NK-92 treated with Interleukin-12 subunit alpha and Interleukin-12 subunit beta, amount 100 ng/mL, for 24 hours (cell line): ENCODE measurements around the gene PKNOX2.

Source experiments
- DNase-seq: peaks from one replicate; lab custom pipeline; 2025; lab: John Stamatoyannopoulos, UW

PKNOX2 gene

DNA sequence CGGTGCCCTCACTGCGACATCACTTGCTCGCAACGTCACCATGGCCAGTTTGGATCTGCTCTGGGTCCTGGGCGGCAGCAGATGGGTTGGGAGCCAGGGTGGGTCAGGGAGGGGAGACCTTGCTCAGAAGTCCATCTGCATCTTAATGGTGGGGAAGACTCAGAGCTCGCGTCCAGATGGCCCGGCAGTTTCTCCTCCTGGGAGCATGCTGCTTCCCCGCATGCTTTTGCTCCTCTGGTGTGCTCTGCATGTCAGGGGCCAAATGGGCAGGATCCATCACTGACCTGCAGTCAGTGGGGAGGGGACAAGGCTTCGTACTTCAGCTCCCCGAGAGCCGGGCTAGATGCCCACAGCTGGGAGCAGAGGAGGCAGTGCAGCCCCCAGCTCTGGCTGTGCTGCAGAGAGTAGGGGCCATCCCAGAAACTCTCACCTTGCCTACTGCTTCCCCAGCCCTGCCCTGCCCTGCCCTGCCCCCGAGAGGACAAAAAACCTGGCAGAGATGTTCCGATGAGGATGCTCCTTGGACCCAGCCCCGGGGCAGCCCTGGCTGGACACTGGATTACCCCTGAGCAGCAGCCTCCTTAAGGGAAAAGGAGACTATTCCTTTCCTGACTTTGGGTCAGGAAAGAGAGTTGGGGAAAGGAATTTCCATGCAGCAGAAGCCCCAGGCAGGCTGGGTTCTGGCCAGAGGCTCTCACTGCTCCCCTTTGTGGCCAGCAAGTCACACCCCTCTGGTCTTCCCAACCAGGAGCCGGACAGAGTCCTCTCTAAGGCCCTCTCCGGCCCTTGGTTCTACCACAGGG, 149.9 kb downstream of the PKNOX2 start:
- no peak for DNase-seq

DNA sequence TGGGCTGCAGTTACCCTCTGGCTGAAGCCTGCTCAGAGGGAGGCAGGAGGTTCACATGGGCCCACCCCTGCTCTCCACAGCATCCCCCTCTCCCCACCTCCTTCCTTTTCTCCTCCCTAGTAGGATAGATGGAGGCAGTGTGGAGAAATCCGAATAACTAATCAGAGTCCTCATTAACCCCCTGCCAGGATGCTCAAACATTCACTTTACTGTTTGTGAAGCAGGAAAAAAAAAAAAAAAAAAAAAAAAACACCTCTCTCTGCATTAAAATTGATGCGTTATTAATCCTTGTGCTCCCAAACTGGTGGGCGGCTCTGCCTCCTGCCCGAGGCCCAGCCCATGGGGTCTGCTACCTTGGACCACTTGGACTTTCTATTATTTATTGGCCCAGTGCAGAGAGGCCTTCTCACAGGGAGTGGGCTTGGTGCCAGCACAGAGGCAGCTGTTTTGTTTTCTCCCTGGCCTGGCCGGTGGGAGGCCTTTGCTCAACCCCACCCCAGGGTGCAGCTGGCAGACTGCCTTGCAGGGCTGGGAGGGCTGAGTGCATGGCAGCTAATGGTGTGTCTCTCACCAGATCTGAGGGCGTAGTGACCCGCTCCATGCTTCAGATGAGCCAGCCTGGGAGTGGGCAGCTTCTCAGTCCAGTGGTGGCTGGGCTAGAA, 150.7 kb downstream of the PKNOX2 start:
- no peak for DNase-seq

DNA sequence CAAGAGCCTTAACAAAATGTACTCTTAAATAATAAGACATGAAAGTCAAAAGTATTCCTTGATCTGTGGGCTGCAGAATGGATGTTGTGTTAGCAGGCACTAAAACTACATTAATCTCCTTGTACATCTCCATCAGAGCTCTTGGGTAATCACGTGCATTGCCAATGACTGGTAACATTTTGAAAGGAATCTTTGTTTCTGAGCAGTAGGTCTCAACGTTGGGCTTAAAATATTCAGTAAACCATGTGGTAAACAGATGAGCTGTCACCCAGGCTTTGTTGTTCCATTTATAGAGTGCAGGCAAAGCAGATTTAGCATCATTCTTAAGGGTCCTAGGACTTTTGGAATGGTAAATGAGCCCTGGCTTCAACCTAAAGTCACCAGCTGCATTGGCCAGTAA, 152.9 kb downstream of the PKNOX2 start:
- no peak for DNase-seq

DNA sequence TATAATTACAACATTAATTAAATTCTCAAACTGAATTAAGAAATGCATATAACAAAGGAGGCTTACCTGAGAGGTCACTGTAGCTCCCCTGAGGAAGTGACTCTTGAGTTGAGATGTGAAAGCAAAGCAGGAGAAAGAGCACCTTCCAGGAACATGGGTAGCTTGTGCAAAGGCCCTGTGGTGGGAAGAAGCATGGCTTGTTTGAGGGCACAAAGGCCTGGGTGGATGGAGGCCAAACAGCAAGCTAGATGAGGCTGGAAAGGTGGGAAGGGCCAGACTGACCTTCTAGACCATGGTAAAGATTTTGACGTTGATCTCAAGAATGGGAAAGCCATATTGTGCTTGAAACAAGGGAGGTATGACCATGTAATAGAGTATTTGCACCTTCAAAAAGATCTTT, 155.1 kb downstream of the PKNOX2 start:
- no peak for DNase-seq

DNA sequence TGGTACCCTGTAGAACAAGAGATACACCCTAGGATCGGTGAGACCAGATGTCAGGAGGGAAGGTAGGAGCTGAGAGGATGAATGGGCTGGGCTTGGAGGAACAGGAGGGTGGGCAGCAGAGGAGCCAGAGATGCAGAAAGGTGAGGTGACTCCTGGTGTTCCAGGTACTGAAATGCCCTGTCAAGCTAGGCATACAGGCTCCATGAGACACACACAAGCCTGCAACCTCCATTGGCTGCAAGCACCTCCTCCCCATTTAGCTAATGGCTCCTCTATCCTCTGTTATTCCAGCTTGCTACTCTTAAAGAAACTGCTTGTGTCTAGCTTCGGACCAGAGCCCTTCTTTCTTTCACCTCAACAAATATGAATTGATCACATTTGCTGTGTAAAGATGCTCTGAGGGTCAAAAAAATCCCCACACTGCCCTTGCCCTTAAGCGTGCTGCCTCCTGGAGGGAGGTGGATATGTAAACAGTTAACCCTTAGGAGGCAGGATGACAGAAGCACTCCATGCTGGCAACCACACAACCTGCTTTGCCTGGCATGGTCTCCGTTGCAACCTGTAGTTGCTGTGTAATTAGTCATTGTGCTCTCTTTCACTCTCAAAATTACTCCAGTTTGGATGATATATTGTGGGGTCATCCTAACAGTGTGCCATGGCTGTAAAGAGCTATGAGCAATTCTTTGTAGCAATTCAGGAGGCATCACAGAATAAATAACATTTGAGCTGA, 156.0 kb downstream of the PKNOX2 start:
- no peak for DNase-seq

DNA sequence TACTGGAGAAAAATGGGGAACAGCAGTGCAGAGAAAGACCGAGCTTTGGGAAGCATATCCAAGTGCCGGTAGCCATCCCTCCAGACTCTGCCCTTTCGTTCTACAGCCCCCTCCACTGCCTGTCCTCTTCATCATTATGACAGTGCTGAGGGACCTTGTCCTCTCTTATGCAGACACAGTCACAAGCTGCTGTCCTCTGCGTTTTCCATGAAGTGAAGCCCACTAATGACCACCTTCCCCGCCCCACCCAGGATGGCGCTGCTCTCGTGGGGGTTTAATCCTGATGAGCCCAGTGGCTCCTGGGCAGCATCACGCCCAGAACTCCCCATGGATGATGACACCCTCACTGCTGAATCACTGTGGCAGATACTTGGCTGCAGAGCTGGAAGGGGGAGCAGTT, 157.7 kb downstream of the PKNOX2 start:
- DNase-seq: no peak

DNA sequence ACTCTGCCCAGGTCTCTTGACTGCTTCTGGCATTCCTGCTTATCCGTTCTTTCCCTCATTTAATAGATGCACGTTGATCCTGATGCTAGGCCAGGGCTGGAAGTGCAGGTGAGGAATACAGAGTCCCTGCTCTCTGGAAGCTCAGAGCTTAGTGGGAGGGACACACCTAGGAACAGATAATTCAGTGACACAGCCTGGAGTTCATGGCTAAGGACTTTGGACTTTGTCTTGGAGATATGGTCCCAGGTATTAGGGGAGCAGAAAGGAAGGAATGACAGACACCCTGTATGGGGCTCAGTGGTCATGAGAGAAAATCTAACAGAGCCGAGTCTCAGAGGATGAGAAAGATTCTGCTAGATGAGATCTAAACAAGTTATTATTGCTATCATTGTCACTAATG, 160.6 kb downstream of the PKNOX2 start:
- DNase-seq: no peak

DNA sequence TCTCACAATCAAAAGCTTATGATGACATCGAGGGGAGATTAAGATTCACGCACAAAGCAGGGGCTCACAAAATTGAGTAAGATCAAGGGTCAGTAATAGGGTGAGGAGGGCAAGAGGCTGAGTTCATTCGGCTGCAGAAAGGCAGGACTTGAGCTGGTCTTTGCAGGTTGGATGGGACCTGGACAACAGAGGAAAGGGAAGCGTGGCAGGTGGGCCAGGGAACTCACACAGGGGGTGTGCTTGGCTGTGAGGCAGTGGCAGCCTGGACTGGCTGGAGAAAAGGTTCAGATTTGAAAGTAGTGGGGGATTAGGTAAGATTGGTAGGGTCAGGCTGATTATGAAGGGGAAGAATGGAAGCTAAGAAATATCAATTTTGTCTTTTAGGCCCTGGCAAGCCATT, 161.6 kb downstream of the PKNOX2 start:
- DNase-seq: no peak

DNA sequence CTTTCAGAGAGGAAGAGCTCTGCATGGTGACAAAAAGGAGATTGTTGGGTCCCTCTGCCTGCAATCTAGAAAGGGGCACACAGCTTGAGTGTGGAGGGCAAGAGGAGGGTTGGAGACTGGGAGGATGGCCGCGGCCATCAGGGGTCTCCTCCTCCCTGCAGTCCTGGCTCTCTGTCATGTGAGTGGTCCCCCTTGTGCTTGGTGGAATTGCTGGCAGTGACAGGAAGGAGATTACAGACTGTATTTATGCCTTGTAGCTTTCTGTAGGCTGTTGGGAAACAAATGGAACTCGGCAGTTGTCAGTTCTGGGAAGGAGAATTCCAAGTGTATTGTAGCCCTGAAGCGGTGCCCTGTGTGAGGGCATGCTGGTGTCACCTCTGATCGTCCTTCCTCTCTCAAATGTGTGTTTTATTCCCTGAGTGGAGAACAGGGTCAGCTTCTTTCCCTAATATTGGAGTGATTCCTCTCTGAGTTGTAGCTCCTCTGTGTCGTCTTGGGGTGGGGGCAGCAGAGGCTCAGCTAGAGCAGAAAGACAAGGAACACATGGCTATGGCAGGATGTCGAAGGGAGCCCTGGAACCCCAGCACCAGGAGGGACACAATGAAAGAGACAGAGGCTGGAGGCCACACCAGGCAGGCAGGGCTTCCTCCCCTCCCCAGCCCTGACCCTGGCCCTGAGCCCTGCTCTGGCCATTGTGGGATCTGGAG, 163.1 kb downstream of the PKNOX2 start:
- no peak for DNase-seq

DNA sequence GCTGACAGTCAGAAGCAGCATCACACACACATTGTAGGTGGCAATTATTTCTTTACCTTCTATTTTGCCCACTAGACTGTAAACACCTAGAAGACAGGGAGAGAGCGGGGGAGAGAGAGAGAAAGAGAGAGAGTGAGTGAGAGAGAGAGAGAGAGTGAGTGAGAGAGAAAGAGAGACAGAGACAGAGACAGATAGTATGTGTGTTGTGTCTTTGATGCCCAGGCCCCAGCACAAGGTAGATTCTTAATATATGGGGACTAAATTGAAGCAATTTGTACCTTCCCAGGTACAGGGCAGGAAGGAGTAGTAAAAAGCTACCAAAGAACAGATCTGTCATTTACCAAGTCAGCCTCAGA, 163.7 kb downstream of the PKNOX2 start:
- no peak for DNase-seq

DNA sequence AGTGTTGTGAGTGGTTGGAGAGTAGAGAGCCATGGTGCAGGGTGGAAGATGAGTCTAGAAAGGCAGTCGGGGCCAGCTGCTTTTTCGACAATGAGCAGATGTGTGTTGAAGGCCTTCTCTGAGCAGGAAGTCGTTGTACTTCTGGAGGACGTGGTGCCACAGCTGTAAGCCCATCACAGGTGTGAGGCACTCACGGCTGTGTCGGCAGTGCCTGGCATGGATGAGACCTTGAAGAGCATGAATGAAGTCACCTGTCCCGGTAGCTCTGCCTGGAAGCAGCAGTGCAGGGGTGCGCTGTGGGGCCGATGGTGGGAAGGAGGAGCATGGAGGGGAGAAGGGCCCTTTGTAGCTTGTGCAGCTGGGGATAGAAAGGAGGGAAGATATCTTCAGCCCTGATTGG, 165.2 kb downstream of the PKNOX2 start:
- DNase-seq: no peak

DNA sequence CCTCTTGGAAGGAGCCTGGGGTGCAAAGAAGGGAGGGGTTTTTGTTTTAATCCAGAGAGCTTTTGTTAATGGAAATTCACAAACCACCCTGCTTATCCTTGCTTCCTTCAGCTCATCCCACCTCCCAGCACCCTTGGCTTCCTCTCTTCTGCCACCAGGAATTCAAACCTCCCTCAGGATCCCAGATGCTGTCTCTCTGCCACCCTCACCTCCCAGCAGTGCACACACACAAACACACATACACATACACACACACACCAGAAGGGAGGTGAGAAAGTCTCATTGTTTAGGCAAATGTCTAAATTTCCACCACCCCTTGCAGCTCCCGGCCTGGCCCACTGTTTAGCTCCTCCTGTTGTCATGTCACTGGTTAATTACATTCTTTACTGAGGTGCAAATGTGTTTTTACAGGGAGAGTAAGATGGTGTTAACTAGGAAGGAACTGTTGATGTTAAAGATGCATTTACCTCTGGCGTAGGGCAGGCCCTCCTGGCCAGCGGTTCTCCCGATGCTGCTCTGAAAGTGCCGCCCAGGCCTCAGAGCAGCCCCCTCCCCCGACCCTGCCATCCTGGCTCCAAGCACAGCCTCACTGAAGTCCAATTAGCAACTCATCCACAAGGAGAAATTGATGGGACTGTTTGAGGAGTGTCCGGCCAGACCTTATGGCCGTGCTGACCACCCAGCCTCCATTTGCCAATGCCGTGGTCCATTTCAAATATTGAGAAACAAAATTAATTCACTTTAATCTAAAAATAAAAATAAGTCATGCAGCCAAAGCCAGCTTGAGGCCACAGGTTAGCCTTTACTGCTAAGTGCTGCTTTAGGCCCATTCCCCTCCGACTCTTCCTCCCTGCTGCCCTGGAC, 166.1 kb downstream of the PKNOX2 start:
- DNase-seq: no peak

DNA sequence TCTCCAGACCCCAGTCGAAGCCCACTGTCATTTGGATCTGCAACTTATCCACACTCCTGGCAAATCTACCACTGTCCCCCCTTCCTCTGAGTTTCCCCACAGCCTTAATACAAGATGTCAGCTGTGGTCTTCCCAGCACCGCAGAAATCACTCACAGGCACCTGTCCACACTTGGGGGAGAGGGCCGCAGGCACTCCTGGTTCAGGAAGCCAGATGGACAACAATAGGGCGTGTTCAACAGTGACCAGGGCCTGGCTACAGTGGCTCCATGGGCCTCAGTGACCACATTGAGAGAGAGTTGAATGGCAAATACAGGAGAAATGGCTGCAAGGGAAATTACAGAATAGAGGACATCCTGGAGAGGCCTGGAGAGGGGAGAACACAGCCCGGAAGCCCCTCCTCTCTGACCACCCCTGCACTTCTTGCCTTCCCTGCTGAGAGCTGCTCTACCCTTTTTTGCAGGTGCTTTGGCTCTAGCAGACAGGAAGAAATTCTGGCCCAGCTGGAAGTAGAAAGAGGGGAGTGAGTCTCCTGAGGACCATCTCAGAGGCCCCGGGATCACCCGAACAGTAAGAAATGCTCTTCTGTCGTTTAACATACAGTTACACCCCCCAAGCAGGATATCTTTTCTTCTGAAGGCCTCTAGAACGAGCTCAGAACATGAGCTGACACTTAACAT, 166.9 kb downstream of the PKNOX2 start:
- DNase-seq: no peak

DNA sequence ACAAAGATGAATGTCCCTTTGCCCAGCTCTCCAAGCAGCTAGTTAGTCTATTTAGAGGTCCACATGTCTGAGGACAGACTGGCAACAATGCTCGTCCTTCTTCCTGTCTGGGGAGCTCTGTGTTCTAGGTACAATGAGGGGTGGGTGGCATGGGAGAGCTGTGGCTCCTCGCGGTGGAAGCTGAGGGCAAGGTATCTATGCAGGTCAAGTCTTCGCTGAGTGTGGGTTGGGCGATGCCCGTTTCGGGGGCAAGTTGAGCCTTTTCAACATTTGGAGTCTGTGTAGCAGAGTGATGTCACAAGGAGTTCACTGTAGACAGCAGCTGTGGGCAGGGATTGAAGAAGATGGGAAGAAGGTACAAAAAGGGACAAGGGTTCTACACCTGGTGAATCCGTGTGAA, 168.3 kb downstream of the PKNOX2 start:
- DNase-seq: no peak

DNA sequence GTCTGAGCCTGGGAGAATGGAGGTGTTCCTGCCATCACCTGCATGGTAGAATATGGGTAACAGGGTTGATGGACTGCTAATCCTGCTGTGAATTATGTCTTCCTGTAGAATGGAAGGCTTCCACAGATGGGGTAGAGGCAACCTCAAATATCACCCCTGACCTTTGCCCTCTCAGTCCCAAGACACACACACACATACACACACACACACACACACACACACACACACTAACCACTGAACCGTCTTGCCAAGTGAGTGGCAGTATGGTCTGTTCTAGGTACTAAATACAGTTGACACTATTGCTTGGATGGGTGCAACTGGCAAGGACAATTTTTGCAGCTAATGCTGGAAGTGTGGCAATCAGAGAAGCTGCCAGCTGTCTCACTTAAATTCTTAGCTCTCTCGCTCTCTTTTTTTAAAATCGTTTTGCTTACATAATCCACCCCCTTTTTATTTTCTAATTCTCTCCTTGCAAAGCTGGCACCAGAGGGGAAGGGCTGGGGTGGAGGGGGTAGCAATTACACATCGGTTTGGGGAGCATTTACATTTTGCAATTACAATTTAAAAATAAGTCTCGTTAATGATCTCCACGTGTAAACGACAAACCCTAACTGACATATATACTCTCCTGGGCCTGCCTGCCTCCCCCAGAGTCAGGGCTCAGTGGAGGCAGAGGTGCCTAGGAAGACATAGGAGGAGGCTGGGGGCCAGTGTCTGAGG, 169.0 kb downstream of the PKNOX2 start:
- no peak for DNase-seq

DNA sequence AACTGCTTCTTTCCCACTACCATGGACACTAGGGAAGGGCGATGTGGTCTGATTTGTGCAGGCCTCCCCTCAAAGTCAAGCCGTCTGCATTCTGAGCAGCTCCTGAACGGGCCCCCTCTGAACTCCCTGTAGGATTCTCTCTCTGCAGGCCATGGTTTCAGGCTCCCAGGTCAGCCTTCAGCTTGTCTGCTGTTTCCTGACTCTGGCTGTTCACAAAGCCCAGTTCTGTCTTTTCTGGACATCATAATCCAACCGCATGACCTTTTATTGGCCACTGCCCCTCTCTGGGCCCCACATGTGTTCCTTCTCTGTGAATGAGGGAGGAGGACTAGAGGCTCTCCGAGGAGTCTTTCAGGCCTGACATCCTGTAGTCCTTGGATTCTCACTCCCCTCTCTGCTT, 170.6 kb downstream of the PKNOX2 start:
- DNase-seq: no peak

DNA sequence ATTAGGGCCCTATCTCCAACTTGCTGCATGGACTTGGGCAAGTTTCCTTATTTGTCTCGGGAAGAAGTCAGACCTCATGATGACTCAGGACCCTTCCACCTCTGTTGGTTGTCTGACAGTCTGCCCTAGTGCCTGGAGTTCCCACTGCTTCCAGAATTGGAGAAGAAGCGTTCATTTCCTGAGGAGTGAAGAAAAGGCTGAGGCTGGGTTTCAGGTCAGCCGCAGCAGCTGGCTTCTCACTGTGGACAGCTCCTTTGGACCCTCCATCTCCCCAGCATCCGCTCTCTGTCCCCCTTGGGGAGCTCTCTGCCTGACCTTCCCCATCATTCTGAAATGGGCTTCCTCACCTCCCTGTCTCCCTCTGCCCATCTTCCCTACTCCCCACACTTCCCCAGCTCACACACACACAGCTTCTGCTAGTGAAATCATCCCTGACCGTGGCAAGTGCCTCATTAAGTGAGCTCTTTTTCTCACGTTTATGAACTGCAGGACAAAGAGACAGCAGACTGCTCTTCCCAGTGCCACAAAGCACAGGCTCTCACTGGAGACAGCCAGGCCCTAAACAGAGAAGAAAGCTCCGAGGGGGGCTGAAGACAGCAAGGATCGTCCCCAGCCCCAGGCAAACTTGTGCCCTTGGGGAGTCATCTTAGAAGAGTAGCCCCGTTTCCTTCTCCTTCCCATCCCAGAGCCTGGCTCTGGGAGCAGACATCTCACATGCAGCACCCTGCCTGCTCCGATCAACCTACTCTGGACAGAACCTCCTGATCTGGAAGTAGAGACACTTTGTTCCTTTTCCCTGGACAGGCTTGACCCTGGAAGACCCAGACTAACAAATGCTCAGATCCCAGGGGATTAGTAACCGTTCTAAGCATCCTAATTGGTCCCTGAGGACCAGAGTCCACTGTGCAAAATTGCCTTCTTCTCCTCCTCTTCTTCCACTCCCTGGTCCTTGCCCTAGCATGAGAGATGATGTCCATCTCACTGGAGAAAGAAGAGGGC, 173.6 kb downstream of the PKNOX2 start:
- DNase-seq: no peak

DNA sequence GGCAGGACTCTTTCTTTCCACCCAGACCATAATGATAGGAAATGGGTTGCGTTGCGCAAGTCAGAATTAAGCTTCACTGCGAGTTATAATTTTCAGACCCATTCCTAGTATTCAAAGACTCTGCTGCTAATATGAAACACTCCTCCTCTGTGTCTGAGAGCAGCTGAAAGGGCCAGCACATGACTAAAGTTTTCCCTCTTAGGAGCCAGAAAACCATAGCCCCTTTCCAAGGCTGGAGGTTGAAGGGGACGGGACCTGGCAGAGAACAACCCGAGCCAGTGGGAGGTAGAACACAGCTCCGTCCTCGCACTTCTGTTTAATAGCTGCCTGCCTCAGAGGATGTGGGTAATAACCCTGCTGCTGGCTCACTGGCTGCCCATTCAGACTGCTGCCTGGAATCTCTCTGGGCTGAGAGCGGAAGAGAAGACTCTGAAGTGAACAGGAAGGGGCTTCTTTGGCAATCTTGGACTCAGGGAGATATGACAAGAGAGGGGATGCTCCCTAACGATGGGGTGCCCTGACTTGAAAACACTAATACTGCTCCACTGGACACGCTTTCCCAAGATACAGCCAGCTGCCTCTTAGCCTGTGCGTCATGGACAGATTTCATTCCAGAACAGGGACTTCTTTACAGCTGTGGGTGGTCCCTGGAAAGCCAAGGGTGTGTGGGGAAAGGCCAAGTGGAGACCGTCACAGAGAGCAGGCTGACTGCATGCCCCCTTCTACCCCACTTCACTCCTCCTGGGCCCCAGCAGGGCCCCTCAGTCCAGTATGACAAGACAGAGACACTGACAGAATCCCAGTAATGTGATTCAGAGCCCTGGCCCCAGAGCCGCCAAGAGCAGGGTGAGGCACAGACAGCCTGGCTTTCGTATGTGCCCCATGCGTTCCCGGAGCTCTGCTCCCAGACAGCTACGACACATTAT, 174.6 kb downstream of the PKNOX2 start:
- no peak for DNase-seq
